Measurements from ENCODE around the gene KATNA1.

The KATNA1 gene

GRCh38 chr6:149545754-149546471 lies 102.6 kb downstream of the KATNA1 start, which contains the start of gene PPIL4:
Gene PPIL4, minus strand, starts transcription at chr6:149546043. Its CDS starts 38 bp downstream, at chr6:149546005.
- no peaks in the 10 kb centered on the region; the same call in 1 of the 2 replicates for H3K36me3 ChIP-seq (ENCODE audit: control insufficient read depth, insufficient read depth, low read length)
- TF ChIP-seq, protein P1, sequence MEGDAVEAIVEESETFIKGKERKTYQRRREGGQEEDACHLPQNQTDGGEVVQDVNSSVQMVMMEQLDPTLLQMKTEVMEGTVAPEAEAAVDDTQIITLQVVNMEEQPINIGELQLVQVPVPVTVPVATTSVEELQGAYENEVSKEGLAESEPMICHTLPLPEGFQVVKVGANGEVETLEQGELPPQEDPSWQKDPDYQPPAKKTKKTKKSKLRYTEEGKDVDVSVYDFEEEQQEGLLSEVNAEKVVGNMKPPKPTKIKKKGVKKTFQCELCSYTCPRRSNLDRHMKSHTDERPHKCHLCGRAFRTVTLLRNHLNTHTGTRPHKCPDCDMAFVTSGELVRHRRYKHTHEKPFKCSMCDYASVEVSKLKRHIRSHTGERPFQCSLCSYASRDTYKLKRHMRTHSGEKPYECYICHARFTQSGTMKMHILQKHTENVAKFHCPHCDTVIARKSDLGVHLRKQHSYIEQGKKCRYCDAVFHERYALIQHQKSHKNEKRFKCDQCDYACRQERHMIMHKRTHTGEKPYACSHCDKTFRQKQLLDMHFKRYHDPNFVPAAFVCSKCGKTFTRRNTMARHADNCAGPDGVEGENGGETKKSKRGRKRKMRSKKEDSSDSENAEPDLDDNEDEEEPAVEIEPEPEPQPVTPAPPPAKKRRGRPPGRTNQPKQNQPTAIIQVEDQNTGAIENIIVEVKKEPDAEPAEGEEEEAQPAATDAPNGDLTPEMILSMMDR (IDR thresholded peaks at IDR 0.05; ENCODE audit: insufficient read depth, low read length, poor library complexity, severe bottlenecking), result peak; percentile 95
- peak within 1 kb of the TSS; percentile 98 for H3K4me3 ChIP-seq (replicated peaks; ENCODE audit: low read depth, low read length)
- peak; percentile 97 for DNase-seq (ENCODE audit: extremely low read depth, insufficient read length)
- H3K27me3 ChIP-seq (replicated peaks; ENCODE audit: control insufficient read depth, insufficient read depth, low read length), result no peaks in the 10 kb centered on the region

- peak; percentile 31 for DNase-seq (ENCODE audit: extremely low read depth, insufficient read length)
- TF ChIP-seq, protein P1 (IDR thresholded peaks at IDR 0.05; ENCODE audit: insufficient read depth, low read length, poor library complexity, severe bottlenecking), result peak; percentile 39
- Histone ChIP-seq H3K27me3 (replicated peaks; ENCODE audit: control insufficient read depth, insufficient read depth, low read length) (no peaks in the 10 kb centered on the region), H3K36me3 (ENCODE audit: control insufficient read depth, insufficient read depth, low read length) (peaks cover under 1% of the 10 kb centered on the region), H3K4me3 (replicated peaks; ENCODE audit: low read depth, low read length) (peak overlapping the region; percentile 98)
Measured at GRCh38 chr6:149545258-149545753, 103.2 kb downstream of the KATNA1 start.
